Medulla oblongata (tissue), 1 donor: ENCODE measurements around the gene NTRK3.
A peak's percentile ranks its signal among the peaks of the same experiment; 100 is the strongest.

ENCODE experiments used
- DNase-seq: peaks from one replicate; pipeline ENCODE4 v3.0.0-alpha.2; 2015; ENCODE audit errors: extremely low spot score

Gene NTRK3

GRCh38 chr15:88256279-88257230, at the start of gene NTRK3:
Gene NTRK3, minus strand, starts transcription at chr15:88256739. Its CDS starts 586 bp downstream, at chr15:88256153.
- peak; percentile 53 for DNase-seq

- no peak for DNase-seq
Measured at GRCh38 chr15:88303395-88303794, 46.9 kb upstream of the NTRK3 start.

GRCh38 chr15:88302373-88302772, 45.8 kb upstream of the NTRK3 start:
- no peak for DNase-seq

GRCh38 chr15:88301311-88301710, 44.8 kb upstream of the NTRK3 start:
- no peak for DNase-seq

- no peak for DNase-seq
Measured at GRCh38 chr15:88300861-88301260, 44.3 kb upstream of the NTRK3 start.

GRCh38 chr15:88300089-88300488, 43.5 kb upstream of the NTRK3 start:
- no peak for DNase-seq

- no peak for DNase-seq
Measured at GRCh38 chr15:88299497-88299896, 43.0 kb upstream of the NTRK3 start.

- DNase-seq = no peak
Measured at GRCh38 chr15:88288661-88289060, 32.1 kb upstream of the NTRK3 start.

GRCh38 chr15:88288206-88288605, 31.7 kb upstream of the NTRK3 start:
- DNase-seq = no peak

- peak; percentile 12 for DNase-seq
Measured at GRCh38 chr15:88284318-88284998, 27.9 kb upstream of the NTRK3 start.

- no peak for DNase-seq
Measured at GRCh38 chr15:88282614-88283013, 26.1 kb upstream of the NTRK3 start.

- no peak for DNase-seq
Measured at GRCh38 chr15:88276821-88277410, 20.4 kb upstream of the NTRK3 start.

GRCh38 chr15:88275804-88276203, 19.3 kb upstream of the NTRK3 start:
- no peak for DNase-seq

- DNase-seq = peak; percentile 85
Measured at GRCh38 chr15:88274553-88275460, 18.3 kb upstream of the NTRK3 start.

- DNase-seq = no peak
Measured at GRCh38 chr15:88272421-88272820, 15.9 kb upstream of the NTRK3 start.

GRCh38 chr15:88269356-88270062, 13.0 kb upstream of the NTRK3 start:
- peak; percentile 68 for DNase-seq

GRCh38 chr15:88267720-88268119, 11.2 kb upstream of the NTRK3 start:
- no peak for DNase-seq

GRCh38 chr15:88266170-88266569, 9.6 kb upstream of the NTRK3 start:
- no peak for DNase-seq

GRCh38 chr15:88264622-88265021, 8.1 kb upstream of the NTRK3 start:
- no peak for DNase-seq

GRCh38 chr15:88262064-88262463, 5.5 kb upstream of the NTRK3 start:
- DNase-seq = no peak
